Measurements from ENCODE around the gene CST4. TPM values are rescaled to one million over a fixed set of nuclear protein-coding genes. Genes with fewer than 3 reads are reported as not detected.

Gene CST4
- total and polyA plus RNA-seq, 2 donors from 2014 or later = not detected

GRCh38 chr20:23683281-23683680 is 5.6 kb downstream of the CST4 start:
- Histone ChIP-seq H3K4me3 (ENCODE audit: low read length in 3 of 3) (no peak overlapping the region), H3K27ac (ENCODE audit: low read depth in 2 of 2, low read length in 2 of 2) (no peak overlapping the region), H3K27me3 (ENCODE audit: control insufficient read depth, insufficient read depth, low read length) (no peaks in the 10 kb centered on the region), H3K4me1 (ENCODE audit: control insufficient read depth in 2 of 3, insufficient read depth in 2 of 3, low read depth in 1 of 3, low read length in 3 of 3) (no peaks in the 10 kb centered on the region), H3K9me3 (ENCODE audit: control insufficient read depth in 2 of 3, insufficient read depth in 1 of 3, low read length in 3 of 3) (no peaks in the 10 kb centered on the region), H3K36me3 (ENCODE audit: control insufficient read depth in 2 of 3, insufficient read depth in 3 of 3, low read length in 3 of 3) (no peaks in the 10 kb centered on the region), H3K9ac (ENCODE audit: low read length in 3 of 3) (no peak overlapping the region)
- DNase-seq (no peak), FAIRE-seq (no peak)
- intact Hi-C loops (cut with DNase I) = no loop called here
- TF ChIP-seq, protein P1, sequence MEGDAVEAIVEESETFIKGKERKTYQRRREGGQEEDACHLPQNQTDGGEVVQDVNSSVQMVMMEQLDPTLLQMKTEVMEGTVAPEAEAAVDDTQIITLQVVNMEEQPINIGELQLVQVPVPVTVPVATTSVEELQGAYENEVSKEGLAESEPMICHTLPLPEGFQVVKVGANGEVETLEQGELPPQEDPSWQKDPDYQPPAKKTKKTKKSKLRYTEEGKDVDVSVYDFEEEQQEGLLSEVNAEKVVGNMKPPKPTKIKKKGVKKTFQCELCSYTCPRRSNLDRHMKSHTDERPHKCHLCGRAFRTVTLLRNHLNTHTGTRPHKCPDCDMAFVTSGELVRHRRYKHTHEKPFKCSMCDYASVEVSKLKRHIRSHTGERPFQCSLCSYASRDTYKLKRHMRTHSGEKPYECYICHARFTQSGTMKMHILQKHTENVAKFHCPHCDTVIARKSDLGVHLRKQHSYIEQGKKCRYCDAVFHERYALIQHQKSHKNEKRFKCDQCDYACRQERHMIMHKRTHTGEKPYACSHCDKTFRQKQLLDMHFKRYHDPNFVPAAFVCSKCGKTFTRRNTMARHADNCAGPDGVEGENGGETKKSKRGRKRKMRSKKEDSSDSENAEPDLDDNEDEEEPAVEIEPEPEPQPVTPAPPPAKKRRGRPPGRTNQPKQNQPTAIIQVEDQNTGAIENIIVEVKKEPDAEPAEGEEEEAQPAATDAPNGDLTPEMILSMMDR (IDR thresholded peaks at IDR 0.05; ENCODE audit: borderline replicate concordance, extremely low read depth, insufficient read depth) = no peak

GRCh38 chr20:23680146-23680545 is 8.7 kb downstream of the CST4 start:
- Histone ChIP-seq H3K4me1 (ENCODE audit: control insufficient read depth in 2 of 3, insufficient read depth in 2 of 3, low read depth in 1 of 3, low read length in 3 of 3) (no peaks in the 10 kb centered on the region), H3K9ac (ENCODE audit: low read length in 3 of 3) (no peak overlapping the region), H3K36me3 (ENCODE audit: control insufficient read depth in 2 of 3, insufficient read depth in 3 of 3, low read length in 3 of 3) (no peaks in the 10 kb centered on the region), H3K27me3 (ENCODE audit: control insufficient read depth, insufficient read depth, low read length) (no peaks in the 10 kb centered on the region), H3K9me3 (ENCODE audit: control insufficient read depth in 2 of 3, insufficient read depth in 1 of 3, low read length in 3 of 3) (no peaks in the 10 kb centered on the region), H3K27ac (ENCODE audit: low read depth in 2 of 2, low read length in 2 of 2) (no peak overlapping the region), H3K4me3 (ENCODE audit: low read length in 3 of 3) (no peak overlapping the region)
- DNase-seq (no peak), FAIRE-seq (no peak)
- intact Hi-C loops (cut with DNase I) = no loop called here
- TF ChIP-seq, protein P1 (IDR thresholded peaks at IDR 0.05; ENCODE audit: borderline replicate concordance, extremely low read depth, insufficient read depth) = no peak

DNA sequence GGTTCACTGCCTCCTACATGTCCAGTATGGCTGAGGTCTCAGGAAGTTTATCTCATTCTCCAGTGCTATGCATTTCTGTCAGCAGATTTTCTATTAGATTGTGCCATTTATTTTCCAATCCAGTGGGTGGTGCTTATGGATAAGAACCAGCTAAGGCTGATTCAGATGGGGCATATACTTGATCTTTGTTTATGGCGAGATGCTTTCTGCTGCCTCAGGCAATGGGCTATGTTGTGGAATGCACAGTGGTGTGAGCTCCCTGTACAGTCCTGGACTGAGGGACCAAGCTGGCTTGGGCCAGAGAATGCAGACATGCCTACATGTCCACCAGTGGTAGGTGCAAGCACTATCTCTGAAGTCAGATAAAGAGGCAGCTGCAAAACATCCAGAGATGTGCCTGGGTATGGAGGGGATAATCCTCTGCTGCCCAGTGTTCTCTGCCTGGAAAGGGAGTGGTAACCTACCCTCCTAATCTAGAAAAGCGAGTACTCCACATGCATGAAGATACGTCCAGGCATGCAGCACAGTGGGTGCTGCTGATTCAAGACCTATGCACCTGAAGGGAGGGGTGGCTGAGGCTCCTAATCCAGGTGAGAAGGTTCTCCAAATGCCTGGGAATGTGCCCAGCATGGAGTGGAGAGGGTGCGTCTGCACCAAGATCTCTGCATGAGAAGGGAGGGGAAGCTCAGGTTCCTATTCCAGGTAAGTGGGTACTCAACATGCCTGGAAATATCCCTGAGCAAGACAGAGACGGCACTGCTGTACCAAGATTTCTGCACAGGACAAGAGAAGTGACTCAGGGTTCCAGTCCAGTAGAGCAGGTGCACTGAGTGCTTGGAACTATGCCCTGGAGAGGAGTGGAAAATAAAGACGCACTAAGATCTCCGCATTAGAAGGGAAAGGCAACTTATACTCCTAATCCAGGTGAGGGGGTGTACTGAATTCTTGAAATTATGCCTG is 9.4 kb downstream of the CST4 start:
- H3K27ac ChIP-seq (ENCODE audit: low read depth in 2 of 2, low read length in 2 of 2) = no peak overlapping the region
- FAIRE-seq = no peak

More for the DNA sequence above, 9.4 kb downstream of the CST4 start:
- intact Hi-C loops (cut with DNase I) = no loop called here
- Histone ChIP-seq H3K9ac (ENCODE audit: low read length in 3 of 3) (no peak overlapping the region), H3K9me3 (ENCODE audit: control insufficient read depth in 2 of 3, insufficient read depth in 1 of 3, low read length in 3 of 3) (no peaks in the 10 kb centered on the region), H3K27me3 (ENCODE audit: control insufficient read depth, insufficient read depth, low read length) (no peaks in the 10 kb centered on the region), H3K4me3 (ENCODE audit: low read length in 3 of 3) (no peak overlapping the region), H3K4me1 (ENCODE audit: control insufficient read depth in 2 of 3, insufficient read depth in 2 of 3, low read depth in 1 of 3, low read length in 3 of 3) (no peaks in the 10 kb centered on the region), H3K36me3 (ENCODE audit: control insufficient read depth in 2 of 3, insufficient read depth in 3 of 3, low read length in 3 of 3) (no peaks in the 10 kb centered on the region)
- TF ChIP-seq, protein P1 (IDR thresholded peaks at IDR 0.05; ENCODE audit: borderline replicate concordance, extremely low read depth, insufficient read depth) = no peak
- no peak for DNase-seq
